AML-193 (cell line): Measurements from ENCODE around the gene SNPH.

Source experiments
- DNase-seq, 2 experiments: peaks; one replicate each; lab custom pipeline; 2025; lab: John Stamatoyannopoulos, UW

Gene SNPH

GRCh38 chr20:1306316-1307135 lies 40.4 kb downstream of the SNPH start:
- DNase-seq = no peak

GRCh38 chr20:1307171-1307570 lies 41.1 kb downstream of the SNPH start:
- DNase-seq = no peak

GRCh38 chr20:1307571-1307971 lies 41.5 kb downstream of the SNPH start:
- DNase-seq = no peak

GRCh38 chr20:1308067-1308701 lies 42.1 kb downstream of the SNPH start:
- no peak for DNase-seq

- DNase-seq = no peak
Measured at GRCh38 chr20:1308702-1309095, 42.6 kb downstream of the SNPH start.

GRCh38 chr20:1309439-1309847 lies 43.3 kb downstream of the SNPH start:
- DNase-seq = no peak

- no peak for DNase-seq
Measured at GRCh38 chr20:1310071-1310470, 44.0 kb downstream of the SNPH start.

GRCh38 chr20:1310506-1311190 lies 44.6 kb downstream of the SNPH start:
- no peak for DNase-seq

- no peak for DNase-seq
Measured at GRCh38 chr20:1312308-1312707, 46.2 kb downstream of the SNPH start.

GRCh38 chr20:1312904-1313235 lies 46.8 kb downstream of the SNPH start:
- no peak for DNase-seq

- peak in 1 of 2 experiments; percentile 11 for DNase-seq
Measured at GRCh38 chr20:1313236-1313964, 47.3 kb downstream of the SNPH start.

GRCh38 chr20:1315804-1316203 lies 49.7 kb downstream of the SNPH start:
- DNase-seq = no peak

- DNase-seq = no peak
Measured at GRCh38 chr20:1317545-1318255, 51.6 kb downstream of the SNPH start.

- no peak for DNase-seq
Measured at GRCh38 chr20:1319051-1319450, 53.0 kb downstream of the SNPH start.

GRCh38 chr20:1319462-1319861 lies 53.4 kb downstream of the SNPH start:
- DNase-seq = no peak

- no peak for DNase-seq
Measured at GRCh38 chr20:1320016-1320415, 53.9 kb downstream of the SNPH start.

- DNase-seq = no peak
Measured at GRCh38 chr20:1320902-1321653, 55.0 kb downstream of the SNPH start.

GRCh38 chr20:1321654-1321939 lies 55.5 kb downstream of the SNPH start:
- no peak for DNase-seq

GRCh38 chr20:1322511-1323245 lies 56.6 kb downstream of the SNPH start:
- DNase-seq = no peak

GRCh38 chr20:1323256-1323655 lies 57.2 kb downstream of the SNPH start:
- DNase-seq = no peak
